NT2/D1 (cell line): ENCODE data around the gene NKX6-2.

Experiments
- DNase-seq: peaks from one replicate; pipeline ENCODE4 v3.0.0-alpha.2; 2011; ENCODE audit warnings: low read depth, low spot score
- H3K27me3 ChIP-seq: 2 replicates; pipeline ENCODE4 v1.6.0; 2011; ENCODE audit warnings: mild to moderate bottlenecking; ENCODE audit not compliant: insufficient read length, insufficient read depth
- H3K36me3 ChIP-seq: 2 replicates; pipeline ENCODE4 v1.6.1; 2011; ENCODE audit warnings: mild to moderate bottlenecking, low read length, mixed read lengths; ENCODE audit not compliant: insufficient read depth, insufficient read length
- H3K4me1 ChIP-seq: 2 replicates; pipeline ENCODE4 v1.5.1; 2011; ENCODE audit not compliant: insufficient read depth, insufficient read length
- H3K4me3 ChIP-seq: 2 replicates; pipeline ENCODE4 v1.5.1; 2011; ENCODE audit warnings: low read depth; ENCODE audit not compliant: insufficient read length
- H3K9ac ChIP-seq: 2 replicates; pipeline ENCODE4 v1.6.0; 2011; ENCODE audit warnings: low read depth; ENCODE audit not compliant: insufficient read length
- H3K9me3 ChIP-seq: 2 replicates; pipeline ENCODE4 v1.5.1; 2011; ENCODE audit warnings: mild to moderate bottlenecking, low read length; ENCODE audit not compliant: insufficient read depth
- SUZ12 ChIP-seq: IDR thresholded peaks from 2 replicates; pipeline ENCODE4 v1.6.1; 2011; ENCODE audit not compliant: insufficient read length, insufficient read depth; ENCODE audit errors: extremely low read depth
- YY1 ChIP-seq: IDR thresholded peaks from 2 replicates; pipeline ENCODE4 v1.6.1; 2011; ENCODE audit not compliant: insufficient read length, insufficient read depth
- ZNF274 ChIP-seq: IDR thresholded peaks from 2 replicates; pipeline ENCODE4 v1.6.1; 2011; ENCODE audit warnings: mild to moderate bottlenecking, low read depth, low read length

Gene NKX6-2

DNA sequence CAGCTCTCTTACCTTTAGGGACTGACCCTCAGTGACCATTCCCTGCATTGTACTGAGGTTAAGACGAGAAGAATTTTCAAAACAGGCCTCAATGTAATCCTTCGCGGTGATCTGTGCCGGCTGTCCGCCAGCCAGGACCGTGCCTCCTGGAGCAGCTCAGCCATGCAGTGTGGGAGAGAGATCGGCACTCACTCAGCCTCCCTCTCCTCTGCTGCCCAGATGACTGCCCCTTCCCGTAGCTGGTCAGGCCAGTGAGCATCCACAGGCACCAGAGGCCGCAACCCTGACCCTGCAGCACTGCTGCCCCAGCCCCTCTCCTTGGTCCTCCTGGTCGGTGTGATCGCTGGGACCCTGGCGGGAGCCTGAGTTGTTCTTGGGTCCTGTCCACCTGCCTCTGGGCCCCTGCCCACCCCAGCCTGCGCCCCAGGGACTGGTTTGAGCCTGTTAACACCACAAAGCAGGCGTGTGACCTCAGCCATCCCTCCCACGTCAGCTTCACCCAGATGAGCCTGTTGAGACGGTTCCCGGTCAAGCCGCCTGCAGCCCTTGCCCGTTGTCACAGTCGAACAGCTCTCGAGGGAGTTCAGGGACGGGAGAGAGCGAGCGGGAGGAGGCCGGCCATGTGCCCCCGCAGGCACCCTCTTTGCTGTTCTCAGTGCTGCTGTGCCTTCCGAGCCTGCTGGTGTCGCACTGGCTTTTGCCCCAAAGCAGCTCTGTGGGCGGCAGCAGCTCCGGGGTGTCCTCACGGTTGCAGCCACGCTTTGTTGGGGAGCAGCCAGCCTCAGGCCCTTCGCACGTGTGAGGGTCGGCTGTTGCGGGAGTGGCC is 37.2 kb downstream of the NKX6-2 start:
- Histone ChIP-seq H3K4me3 (no peak overlapping the region), H3K9me3 (no peaks in the 10 kb centered on the region), H3K4me1 (peaks cover 23% of the 10 kb centered on the region), H3K27me3 (no peaks in the 10 kb centered on the region), H3K9ac (no peak overlapping the region), H3K36me3 (peaks cover 4% of the 10 kb centered on the region)
- no peak for DNase-seq
- TF ChIP-seq YY1: no peak
- no peak for TF ChIP-seq ZNF274
- TF ChIP-seq SUZ12: no peak

- Histone ChIP-seq H3K9me3 (no peaks in the 10 kb centered on the region), H3K4me3 (no peak overlapping the region), H3K4me1 (peaks cover 29% of the 10 kb centered on the region), H3K36me3 (peaks cover 4% of the 10 kb centered on the region), H3K9ac (no peak overlapping the region), H3K27me3 (no peaks in the 10 kb centered on the region)
- no peak for TF ChIP-seq ZNF274
- no peak for TF ChIP-seq SUZ12
- TF ChIP-seq YY1: no peak
- DNase-seq: no peak
Observed at GRCh38 chr10:132748135-132748534, 37.8 kb downstream of the NKX6-2 start.

DNA sequence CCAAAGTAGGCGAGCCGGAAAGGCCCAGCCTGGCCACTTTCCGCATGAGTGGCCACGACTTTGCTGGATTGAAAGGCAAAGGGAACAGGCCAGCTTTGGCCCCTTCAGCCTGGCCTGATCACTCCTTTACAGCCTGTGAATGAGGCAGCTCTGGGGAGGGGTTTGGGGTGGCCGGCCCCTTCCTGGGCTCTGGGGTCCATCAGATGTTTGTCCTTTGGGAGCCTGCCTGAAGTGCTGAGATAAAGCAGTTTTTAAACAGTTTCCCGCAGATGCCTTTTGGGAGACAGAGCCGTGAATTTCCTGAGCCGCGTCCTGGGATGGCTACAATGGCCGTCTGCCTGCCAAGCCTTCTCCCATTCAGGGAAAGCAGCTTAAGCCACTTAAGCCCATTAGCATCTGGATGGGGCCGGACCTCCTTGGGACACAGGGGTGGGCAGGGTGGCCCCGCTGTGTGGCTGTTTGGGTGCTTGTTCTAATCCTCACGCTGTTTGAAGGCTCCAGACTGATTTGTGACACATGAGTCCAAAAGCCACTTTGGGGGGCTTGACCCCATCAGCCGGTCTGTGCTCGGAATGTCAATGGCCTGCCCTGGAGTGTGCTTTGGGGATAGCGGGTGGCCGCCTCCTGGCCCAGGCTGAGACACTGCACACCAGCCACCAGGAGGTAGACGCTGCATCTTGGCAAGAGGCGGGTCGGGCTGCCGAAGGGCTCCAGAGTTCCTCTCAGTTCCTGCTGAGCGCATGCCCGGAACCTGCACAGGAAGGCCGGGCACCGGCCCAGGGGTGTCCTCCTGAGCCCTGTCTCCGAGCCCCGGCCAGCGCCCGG is 38.9 kb downstream of the NKX6-2 start:
- H3K27me3 ChIP-seq: no peaks in the 10 kb centered on the region
- TF ChIP-seq ZNF274 (no peak), SUZ12 (no peak), YY1 (no peak)
- peaks cover 4% of the 10 kb centered on the region for H3K36me3 ChIP-seq
- DNase-seq: peak; percentile 73
- peak overlapping the region; percentile 61 for H3K9ac ChIP-seq
- peaks cover 37% of the 10 kb centered on the region for H3K4me1 ChIP-seq
- H3K4me3 ChIP-seq: no peak overlapping the region
- no peaks in the 10 kb centered on the region for H3K9me3 ChIP-seq

DNA sequence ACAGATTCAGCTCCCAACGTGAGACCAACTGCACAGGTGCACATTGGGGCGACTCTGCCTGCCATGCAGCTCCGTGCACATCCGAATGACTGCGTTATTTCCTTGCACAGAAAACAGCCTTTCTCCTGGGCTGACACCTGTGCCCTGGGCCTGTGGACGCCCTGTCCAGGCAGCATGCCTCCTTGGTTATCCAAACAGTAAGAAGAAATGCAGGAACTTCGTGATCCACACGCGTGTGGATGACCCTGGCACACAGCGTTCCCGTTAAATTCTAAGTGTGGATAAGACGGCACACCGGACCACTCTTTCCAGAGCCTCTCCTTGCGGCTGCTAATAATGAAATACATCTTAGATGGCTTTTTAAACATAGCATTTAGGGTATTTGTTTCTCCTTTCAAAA is 39.6 kb downstream of the NKX6-2 start:
- Histone ChIP-seq H3K4me1 (peaks cover 37% of the 10 kb centered on the region), H3K27me3 (no peaks in the 10 kb centered on the region), H3K36me3 (peaks cover 4% of the 10 kb centered on the region), H3K9me3 (no peaks in the 10 kb centered on the region), H3K9ac (peak overlapping the region; percentile 61), H3K4me3 (no peak overlapping the region)
- DNase-seq: no peak
- TF ChIP-seq SUZ12: no peak
- TF ChIP-seq YY1: no peak
- no peak for TF ChIP-seq ZNF274

DNA sequence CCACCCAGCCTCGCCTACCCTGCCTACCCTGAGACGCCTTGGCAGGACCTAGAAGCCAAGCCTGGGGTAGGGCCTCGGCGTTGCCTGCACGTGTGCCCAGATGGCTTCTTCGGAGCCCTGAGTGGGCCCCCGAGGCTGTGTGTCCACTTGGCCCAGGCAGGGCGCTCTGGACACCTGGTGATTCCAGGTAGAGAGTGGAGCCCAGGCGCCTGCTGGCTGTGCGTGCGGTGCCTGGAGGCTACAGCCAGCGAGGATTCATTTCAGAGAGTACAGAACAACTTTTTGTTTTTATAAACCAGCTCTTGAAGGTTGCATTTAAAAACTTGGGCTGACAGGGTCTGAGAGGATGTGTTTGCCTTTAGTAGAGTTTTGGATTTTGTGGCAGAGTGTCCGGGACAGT is 40.0 kb downstream of the NKX6-2 start:
- peaks cover 37% of the 10 kb centered on the region for H3K4me1 ChIP-seq
- DNase-seq: no peak
- no peaks in the 10 kb centered on the region for H3K27me3 ChIP-seq
- peaks cover 4% of the 10 kb centered on the region for H3K36me3 ChIP-seq
- TF ChIP-seq YY1 (no peak), ZNF274 (no peak), SUZ12 (no peak)
- no peak overlapping the region for H3K4me3 ChIP-seq
- H3K9ac ChIP-seq: peak overlapping the region; percentile 45
- no peaks in the 10 kb centered on the region for H3K9me3 ChIP-seq

DNA sequence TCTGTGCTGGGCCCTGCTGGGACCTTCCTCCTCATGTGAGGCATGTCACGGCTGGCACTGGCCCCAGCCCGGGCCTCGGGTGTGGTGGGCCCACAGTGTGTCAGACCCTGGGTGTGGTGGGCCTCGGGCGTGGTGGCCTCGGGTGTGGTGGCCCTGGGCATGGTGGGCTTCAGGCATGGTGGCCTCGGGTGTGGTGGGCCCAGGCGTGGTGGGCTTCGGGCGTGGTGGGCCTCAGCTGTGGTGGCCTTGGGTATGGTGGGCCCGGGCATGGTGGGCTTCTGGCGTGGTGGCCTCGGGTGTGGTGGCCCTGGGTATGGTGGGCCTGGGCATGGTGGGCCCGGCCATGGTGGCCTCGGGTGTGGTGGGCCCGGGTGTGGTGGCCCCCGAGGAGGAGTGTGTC is 40.4 kb downstream of the NKX6-2 start:
- no peaks in the 10 kb centered on the region for H3K27me3 ChIP-seq
- no peaks in the 10 kb centered on the region for H3K9me3 ChIP-seq
- no peak for DNase-seq
- TF ChIP-seq SUZ12 (no peak), YY1 (no peak), ZNF274 (no peak)
- no peak overlapping the region for H3K4me3 ChIP-seq
- H3K36me3 ChIP-seq: peaks cover 4% of the 10 kb centered on the region
- peak overlapping the region; percentile 45 for H3K9ac ChIP-seq
- peaks cover 37% of the 10 kb centered on the region for H3K4me1 ChIP-seq

DNA sequence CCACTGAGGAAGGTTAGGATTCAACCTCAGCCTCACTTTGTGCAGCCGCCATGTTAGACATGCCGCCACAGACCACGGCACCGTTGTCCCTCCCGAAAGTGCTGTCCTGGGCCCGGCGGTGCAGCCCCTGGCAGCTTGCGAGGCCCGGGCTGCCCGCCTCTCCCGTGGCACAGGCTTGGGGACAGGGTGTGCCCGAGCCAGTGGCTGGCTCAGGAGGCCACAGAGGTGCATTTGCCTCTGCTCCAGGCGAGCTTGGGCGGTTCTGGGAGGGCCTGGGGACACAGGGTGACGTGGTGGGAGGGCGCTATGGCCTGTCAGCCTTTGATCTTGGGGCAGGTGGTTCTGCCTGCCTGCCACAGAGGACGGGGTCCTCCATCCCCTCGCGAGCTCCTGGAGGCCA is 41.1 kb downstream of the NKX6-2 start:
- H3K4me1 ChIP-seq: peaks cover 37% of the 10 kb centered on the region
- H3K9me3 ChIP-seq: no peaks in the 10 kb centered on the region
- no peaks in the 10 kb centered on the region for H3K27me3 ChIP-seq
- DNase-seq: no peak
- H3K9ac ChIP-seq: no peak overlapping the region
- TF ChIP-seq ZNF274 (no peak), SUZ12 (no peak), YY1 (no peak)
- H3K4me3 ChIP-seq: no peak overlapping the region
- H3K36me3 ChIP-seq: no peaks in the 10 kb centered on the region
